Measurements from ENCODE around the gene RRP15. TPM values are rescaled to one million over a fixed set of nuclear protein-coding genes. Genes with fewer than 3 reads are reported as not detected.
A peak's percentile ranks its signal among the peaks of the same experiment; 100 is the strongest.

Gene RRP15
- total RNA-seq, 1 donor from 2014 or later: 28.4 TPM

DNA sequence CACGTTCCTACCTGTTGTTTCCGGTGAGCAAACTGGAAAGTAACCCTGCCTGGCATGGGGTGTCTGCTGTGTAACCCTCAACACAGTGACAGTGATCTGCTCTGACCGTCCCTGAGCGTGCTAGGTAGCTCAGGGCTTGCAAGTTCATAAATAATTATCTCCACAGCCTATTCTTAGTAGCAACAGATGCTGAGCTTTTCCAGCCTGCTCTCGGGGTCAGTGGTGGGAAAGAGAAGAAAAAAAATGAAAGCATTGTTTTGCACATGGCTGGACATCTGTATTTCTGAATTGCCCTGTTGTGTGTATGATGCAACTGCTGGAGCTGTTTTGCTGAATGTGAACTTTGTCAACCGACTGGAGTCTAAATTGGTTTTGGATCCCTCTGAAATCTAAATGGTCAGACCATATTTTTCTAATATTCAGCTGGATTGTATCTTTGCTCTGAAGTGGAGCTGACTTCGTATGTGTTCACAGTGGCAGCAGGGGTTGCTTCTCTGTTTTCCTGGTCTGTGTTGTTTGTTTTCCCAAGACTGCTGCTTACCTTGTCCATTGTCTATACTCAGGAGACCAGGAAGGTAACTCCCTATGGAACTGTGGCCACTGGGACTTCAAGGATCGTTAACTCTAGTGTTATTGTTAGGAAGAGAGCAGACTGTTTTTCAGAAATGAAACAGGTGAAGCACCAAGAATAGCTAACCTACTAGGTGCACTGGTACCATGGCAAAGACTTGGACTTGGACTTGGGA, 87.0 kb downstream of the RRP15 start:
- Histone ChIP-seq H4K20me1 (ENCODE audit: insufficient read depth, low read length) (peaks cover 36% of the 10 kb centered on the region), H2AFZ (ENCODE audit: low read depth, low read length) (no peak overlapping the region), H3K27ac (ENCODE audit: low read depth, low read length) (no peak overlapping the region), H3K4me1 (ENCODE audit: insufficient read depth, low read length) (peaks cover 71% of the 10 kb centered on the region), H3K4me2 (ENCODE audit: low read length) (peak overlapping the region; percentile 1), H3K4me3 (ENCODE audit: insufficient read depth, low read depth, low read length) (no peak overlapping the region), H3K9me3 (ENCODE audit: insufficient read depth, low read depth, low read length) (no peaks in the 10 kb centered on the region), H3K9ac (ENCODE audit: low read length) (no peak overlapping the region), H3K27me3 (ENCODE audit: insufficient read depth, low read length) (no peaks in the 10 kb centered on the region), H3K79me2 (ENCODE audit: insufficient read depth, low read length) (peaks cover 91% of the 10 kb centered on the region), H3K36me3 (ENCODE audit: insufficient read depth, low read length) (peaks cover 17% of the 10 kb centered on the region)
- Mint-ChIP-seq H3K4me3 (ENCODE audit: unreplicated experiment) (peak overlapping the region; percentile 12), H3K4me1 (ENCODE audit: low read depth, unreplicated experiment) (peaks cover 81% of the 10 kb centered on the region), H3K27ac (ENCODE audit: unreplicated experiment) (peak overlapping the region; percentile 96), H3K9me3 (ENCODE audit: unreplicated experiment) (peaks cover 3% of the 10 kb centered on the region), H3K27me3 (ENCODE audit: low read depth, unreplicated experiment) (no peaks in the 10 kb centered on the region), H3K36me3 (ENCODE audit: low read depth, unreplicated experiment) (peaks cover 24% of the 10 kb centered on the region)
- no peak for TF ChIP-seq EZH2 (IDR thresholded peaks at IDR 0.05; ENCODE audit: insufficient read depth, low read length)
- TF ChIP-seq, protein P1, sequence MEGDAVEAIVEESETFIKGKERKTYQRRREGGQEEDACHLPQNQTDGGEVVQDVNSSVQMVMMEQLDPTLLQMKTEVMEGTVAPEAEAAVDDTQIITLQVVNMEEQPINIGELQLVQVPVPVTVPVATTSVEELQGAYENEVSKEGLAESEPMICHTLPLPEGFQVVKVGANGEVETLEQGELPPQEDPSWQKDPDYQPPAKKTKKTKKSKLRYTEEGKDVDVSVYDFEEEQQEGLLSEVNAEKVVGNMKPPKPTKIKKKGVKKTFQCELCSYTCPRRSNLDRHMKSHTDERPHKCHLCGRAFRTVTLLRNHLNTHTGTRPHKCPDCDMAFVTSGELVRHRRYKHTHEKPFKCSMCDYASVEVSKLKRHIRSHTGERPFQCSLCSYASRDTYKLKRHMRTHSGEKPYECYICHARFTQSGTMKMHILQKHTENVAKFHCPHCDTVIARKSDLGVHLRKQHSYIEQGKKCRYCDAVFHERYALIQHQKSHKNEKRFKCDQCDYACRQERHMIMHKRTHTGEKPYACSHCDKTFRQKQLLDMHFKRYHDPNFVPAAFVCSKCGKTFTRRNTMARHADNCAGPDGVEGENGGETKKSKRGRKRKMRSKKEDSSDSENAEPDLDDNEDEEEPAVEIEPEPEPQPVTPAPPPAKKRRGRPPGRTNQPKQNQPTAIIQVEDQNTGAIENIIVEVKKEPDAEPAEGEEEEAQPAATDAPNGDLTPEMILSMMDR (IDR thresholded peaks at IDR 0.05; ENCODE audit: insufficient read depth, low read depth, low read length): no peak
- DNase-seq (ENCODE audit: low read depth) (peak; percentile 70), FAIRE-seq (no peak)

DNA sequence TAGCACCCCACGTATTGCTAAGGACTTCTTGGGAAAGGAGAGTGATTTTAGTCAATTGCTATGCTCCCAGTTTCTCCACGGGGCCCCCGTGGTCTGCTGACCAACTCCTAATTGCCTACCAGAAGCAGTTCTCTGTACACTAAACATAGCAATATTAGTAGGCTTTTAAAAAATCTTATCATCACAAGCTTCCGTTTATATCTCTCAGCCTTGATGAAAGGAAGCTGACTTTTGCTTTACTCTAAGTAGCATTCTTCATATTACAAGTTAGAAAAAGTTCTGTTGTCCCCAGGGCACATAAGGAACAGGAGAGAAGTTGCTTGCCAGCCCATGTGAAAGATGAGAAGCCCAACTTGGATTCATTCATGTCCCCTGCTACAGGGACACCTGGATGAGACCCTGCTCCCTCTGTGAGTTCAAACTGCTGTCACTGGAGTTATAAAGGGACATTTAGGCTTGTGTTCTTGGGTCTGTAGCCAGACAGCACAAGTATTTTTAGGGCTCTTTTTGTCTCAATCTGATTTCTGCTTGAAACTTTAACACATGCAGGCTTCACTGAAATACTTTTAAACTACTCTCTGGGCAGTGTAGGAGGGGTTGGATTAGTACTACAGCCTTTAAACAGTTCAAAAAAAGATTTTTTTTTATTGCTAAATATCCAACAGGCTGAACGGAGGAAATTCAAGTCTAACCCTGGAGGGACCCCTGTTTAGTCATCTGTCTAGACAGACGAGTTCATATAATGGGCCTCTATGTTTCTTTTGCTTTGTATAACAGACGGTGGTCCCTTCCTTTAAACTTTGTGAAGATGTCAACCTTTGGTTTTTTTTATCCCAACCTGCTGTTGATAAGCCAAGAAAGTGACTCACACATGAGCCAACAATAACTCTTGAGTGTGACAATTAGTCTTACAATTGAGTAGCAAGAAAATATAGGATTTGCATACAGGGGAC, 89.6 kb downstream of the RRP15 start:
- peak overlapping the region; percentile 69 for H3K4me3 Mint-ChIP-seq (ENCODE audit: unreplicated experiment)
- Histone ChIP-seq H4K20me1 (ENCODE audit: insufficient read depth, low read length) (peaks cover 25% of the 10 kb centered on the region), H3K27ac (ENCODE audit: low read depth, low read length) (peak overlapping the region; percentile 87), H3K79me2 (ENCODE audit: insufficient read depth, low read length) (peaks cover 90% of the 10 kb centered on the region), H3K4me1 (ENCODE audit: insufficient read depth, low read length) (peaks cover 70% of the 10 kb centered on the region), H3K36me3 (ENCODE audit: insufficient read depth, low read length) (peaks cover 5% of the 10 kb centered on the region), H3K9me3 (ENCODE audit: insufficient read depth, low read depth, low read length) (no peaks in the 10 kb centered on the region), H2AFZ (ENCODE audit: low read depth, low read length) (no peak overlapping the region), H3K4me3 (ENCODE audit: insufficient read depth, low read depth, low read length) (peak overlapping the region; percentile 0), H3K27me3 (ENCODE audit: insufficient read depth, low read length) (no peaks in the 10 kb centered on the region), H3K4me2 (ENCODE audit: low read length) (peak overlapping the region; percentile 55), H3K9ac (ENCODE audit: low read length) (peak overlapping the region; percentile 77)
- H3K27me3 Mint-ChIP-seq (ENCODE audit: low read depth, unreplicated experiment): no peaks in the 10 kb centered on the region
- H3K27ac Mint-ChIP-seq (ENCODE audit: unreplicated experiment): peak overlapping the region; percentile 98
- peaks cover 3% of the 10 kb centered on the region for H3K9me3 Mint-ChIP-seq (ENCODE audit: unreplicated experiment)
- FAIRE-seq: peak; percentile 55
- peak; percentile 92 for DNase-seq (ENCODE audit: low read depth)
- TF ChIP-seq EZH2 (IDR thresholded peaks at IDR 0.05; ENCODE audit: insufficient read depth, low read length): no peak
- TF ChIP-seq, protein P1 (IDR thresholded peaks at IDR 0.05; ENCODE audit: insufficient read depth, low read depth, low read length): no peak
- peaks cover 85% of the 10 kb centered on the region for H3K4me1 Mint-ChIP-seq (ENCODE audit: low read depth, unreplicated experiment)
- peaks cover 15% of the 10 kb centered on the region for H3K36me3 Mint-ChIP-seq (ENCODE audit: low read depth, unreplicated experiment)
